GM12878 (cell line): ENCODE measurements around the gene CNN2. TPM values are rescaled to one million over a fixed set of nuclear protein-coding genes. Genes with fewer than 3 reads are reported as not detected.

Experiments used
- ATAC-seq: fragments of 200-7000 bp; cut with Tn5 transposase; 3 replicates; pipeline ENCODE4 v1.9.1; 2020; ENCODE audit warnings: mild to moderate bottlenecking, moderate library complexity
- BruUV-seq: library from RNA; stranded (reverse); fragments of 400-500 nt; replicated peaks from 2 replicates; lab custom pipeline; 2021; lab: Mats Ljungman, UMichigan
- CTCF ChIA-PET: fragments of 300-600 bp; sonication (Branson Sonifier 250); formaldehyde crosslinking; extraction: SDS; loops from one replicate; lab custom pipeline; 2021; ENCODE audit warnings: inconsistent platforms; lab: Yijun Ruan, JAX
- POLR2A ChIA-PET: fragments of 350-600 bp; formaldehyde crosslinking; extraction: SDS; loops from one replicate; lab custom pipeline; 2021; ENCODE audit warnings: inconsistent platforms; lab: Charles Lee
- RAD21 ChIA-PET: fragments of 300-600 bp; sonication (Branson Sonifier 250); formaldehyde crosslinking; loops from one replicate; lab custom pipeline; 2023; ENCODE audit warnings: antibody characterized with exemption; ENCODE audit not compliant: unreplicated experiment; lab: Charles Lee
- SMC1A ChIA-PET: fragments of 300-600 bp; sonication (Branson Sonifier 250); formaldehyde crosslinking; loops from one replicate; lab custom pipeline; 2023; ENCODE audit not compliant: unreplicated experiment, uncharacterized antibody; lab: Charles Lee
- DNase-seq: peaks from one replicate; pipeline ENCODE4 v3.0.0-alpha.2; 2011; ENCODE audit warnings: low read depth, low spot score
- FAIRE-seq: peaks from 3 replicates; lab custom pipeline; 2011; peaks lifted over from hg19 to GRCh38; lab: Jason Lieb, UNC
- H2AFZ ChIP-seq: 2 replicates; pipeline ENCODE4 v1.6.0; 2011; ENCODE audit warnings: low read depth, low read length, control low read depth; ENCODE audit not compliant: control insufficient read depth
- H3K27ac ChIP-seq: 2 replicates; pipeline ENCODE4 v1.5.1; 2011; ENCODE audit warnings: control low read depth; ENCODE audit not compliant: control insufficient read depth, insufficient read depth
- H3K27me3 ChIP-seq, 2 experiments: replicated peaks in 1 of 2; 2 replicates each; pipeline versions ENCODE4 v1.6.0 to v1.6.1; 2011; ENCODE audit warnings: low read length in 1 of 2; ENCODE audit not compliant: control insufficient read depth in 2 of 2, insufficient read depth in 2 of 2
- H3K36me3 ChIP-seq, 2 experiments: 2 replicates each; pipeline ENCODE4 v1.5.1; 2011; ENCODE audit warnings: low read length in 1 of 2; ENCODE audit not compliant: control insufficient read depth in 2 of 2, insufficient read depth in 2 of 2
- H3K4me1 ChIP-seq: 2 replicates; pipeline ENCODE4 v1.6.1; 2011; ENCODE audit warnings: mild to moderate bottlenecking, low read length, moderate library complexity, mixed read lengths; ENCODE audit not compliant: control insufficient read depth, insufficient read depth
- H3K4me2 ChIP-seq: 2 replicates; pipeline ENCODE4 v1.6.0; 2011; ENCODE audit warnings: control low read depth; ENCODE audit not compliant: control insufficient read depth, insufficient read depth
- H3K4me3 ChIP-seq: fragments of 200-600 bp; sonication (generic); 2 replicates; pipeline ENCODE4 v1.5.1; 2016
- H3K79me2 ChIP-seq: 2 replicates; pipeline ENCODE4 v1.6.0; 2011; ENCODE audit warnings: low read length; ENCODE audit not compliant: control insufficient read depth, insufficient read depth
- H3K9ac ChIP-seq: 2 replicates; pipeline ENCODE4 v1.8.0; 2011; ENCODE audit warnings: low read length, control low read depth, mixed read lengths; ENCODE audit not compliant: control insufficient read depth, insufficient read depth
- H3K9me3 ChIP-seq: replicated peaks from 3 replicates; pipeline ENCODE4 v1.5.1; 2011; ENCODE audit warnings: mild to moderate bottlenecking, low read length; ENCODE audit not compliant: control insufficient read depth, insufficient read depth
- H4K20me1 ChIP-seq: 2 replicates; pipeline ENCODE4 v1.6.0; 2011; ENCODE audit not compliant: control insufficient read depth, insufficient read depth
- WGBS: methylation state at CpG from one replicate; pipeline ENCODE4 v1.1.6; 2016; ENCODE audit warnings: low lambda C conversion rate; ENCODE audit not compliant: insufficient replicate concordance, insufficient coverage; ENCODE audit errors: missing lambda C conversion rate; 5-methylcytosine and 5-hydroxymethylcytosine counted together
- in situ Hi-C: fragments of 300-500 bp; cut with MboI; formaldehyde crosslinking; loops from 9 replicates; pipeline ENCODE4 v1.14.3; 2018; ENCODE audit warnings: mixed read lengths
- intact Hi-C: fragments of 100-400 bp; cut with micrococcal nuclease; formaldehyde crosslinking; loops from one replicate; pipeline ENCODE4 v1.14.2; 2022; ENCODE audit not compliant: unreplicated experiment
- polyA plus RNA-seq, 11 experiments: library from polyadenylated mRNA; depleted of rRNA in 4 of 11; unstranded in 6 of 11; stranded (reverse) in 5 of 11; fragments of >200 nt; fragmentation: Nextera tagmentation in 4 of 11; fragmentation: Illumina TruSeq in 1 of 11; extraction: Ambion mirVana in 4 of 11; extraction: Trizol in 1 of 11; gene quantifications; 1 replicate in 1 of 11; 2 replicates in 10 of 11; pipeline versions ENCODE4 v1.2.1 to v1.2.3, GENCODE V29; 2011 to 2016; ENCODE audit warnings: inconsistent platforms in 2 of 11, missing spikeins in 2 of 11, low read depth in 1 of 11
- total RNA-seq, 4 experiments: library from RNA; depleted of rRNA in 3 of 4; stranded (reverse); fragments of >200 nt in 3 of 4; fragmentation: Illumina TruSeq in 1 of 4; extraction: Trizol in 1 of 4; gene quantifications; 2 replicates each; pipeline versions ENCODE4 v1.2.1 to v1.2.3, GENCODE V29; 2013 to 2021
- TF ChIP-seq, protein P1 (sequence below): fragments of 450-650 bp; IDR thresholded peaks from 2 replicates; pipeline ENCODE4 v1.6.1; 2017; ENCODE audit warnings: mild to moderate bottlenecking, low read depth, inconsistent platforms; ENCODE audit not compliant: poor library complexity, severe bottlenecking
- TF ChIP-seq, protein P2 (sequence below): fragments of 450-650 bp; IDR thresholded peaks from 2 replicates; pipeline ENCODE4 v1.6.1; 2017; ENCODE audit warnings: borderline replicate concordance

CNN2 gene
- total and polyA plus RNA-seq, 10 of the 15 experiments (the other 5 are each of a cell fraction or from before 2014, with no cell fraction given): 34.7 to 311 (median 172) TPM

DNA sequence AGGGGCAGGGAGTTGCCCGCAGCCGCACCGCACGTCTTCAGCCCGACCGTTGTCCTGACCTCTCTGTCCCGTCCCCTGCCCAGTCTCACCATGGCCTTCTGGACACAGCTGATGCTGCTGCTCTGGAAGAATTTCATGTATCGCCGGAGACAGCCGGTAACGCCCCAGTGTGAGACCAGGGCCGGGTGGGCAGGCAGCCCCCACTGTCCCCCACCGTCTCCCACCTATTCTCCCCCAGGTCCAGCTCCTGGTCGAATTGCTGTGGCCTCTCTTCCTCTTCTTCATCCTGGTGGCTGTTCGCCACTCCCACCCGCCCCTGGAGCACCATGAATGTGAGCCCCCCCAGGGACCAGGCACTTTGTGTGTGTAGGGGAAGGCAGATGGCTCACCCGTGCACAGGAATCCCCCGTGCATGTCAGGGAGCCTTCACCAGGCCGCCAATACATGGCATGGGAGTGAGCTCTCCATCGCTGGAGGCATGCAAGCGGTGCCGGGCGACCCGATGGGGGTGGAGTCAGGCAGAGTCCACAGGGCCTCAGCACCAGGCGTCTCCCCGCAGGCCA, 14.9 kb downstream of the CNN2 start:
- H4K20me1 ChIP-seq: no peaks in the 10 kb centered on the region
- H3K79me2 ChIP-seq: 0 out of 2 replicates have a peak, but pooled peaks cover 3% of the 10 kb centered on the region
- H2AFZ ChIP-seq: peak overlapping the region; percentile 57
- H3K4me3 ChIP-seq: peak overlapping the region; percentile 46; the same call in 1 of the 2 replicates
- RAD21 ChIA-PET: interaction anchor here (0.8 to 1.8 kb wide), 5 partner anchors 13 to 72 kb away, joined by 3 to 5 read pairs (median 4); partner anchors contain the start of gene ARHGAP45
- peaks cover 2 to 4% of the 10 kb centered on the region in 2 experiments; a peak in 3 of 4 replicates for H3K36me3 ChIP-seq
- WGBS: 38% methylated on average over 24 of the region's 26 CpGs
- no peak for DNase-seq
- BruUV-seq: no TSS peak
- in situ Hi-C loops: no loop called here
- H3K4me2 ChIP-seq: peak overlapping the region; percentile 73
- CTCF ChIA-PET: interaction anchor here (0.8 to 2.3 kb wide), 6 partner anchors 17 to 203 kb away, joined by 3 to 10 read pairs (median 3); no protein-coding TSS in a partner anchor
- SMC1A ChIA-PET: interaction anchor here (0.9 to 5.9 kb wide), 2 partner anchors 13 to 92 kb away, joined by 3 to 22 read pairs; no protein-coding TSS in a partner anchor
- no peaks in the 10 kb centered on the region for H3K27me3 ChIP-seq
- POLR2A ChIA-PET: interaction anchor here (0.6 to 6.3 kb wide), 5 partner anchors 8 to 36 kb away, joined by 4 to 83 read pairs (median 6); partner anchors contain the start of genes ARHGAP45 and CNN2
- TF ChIP-seq, protein P1, sequence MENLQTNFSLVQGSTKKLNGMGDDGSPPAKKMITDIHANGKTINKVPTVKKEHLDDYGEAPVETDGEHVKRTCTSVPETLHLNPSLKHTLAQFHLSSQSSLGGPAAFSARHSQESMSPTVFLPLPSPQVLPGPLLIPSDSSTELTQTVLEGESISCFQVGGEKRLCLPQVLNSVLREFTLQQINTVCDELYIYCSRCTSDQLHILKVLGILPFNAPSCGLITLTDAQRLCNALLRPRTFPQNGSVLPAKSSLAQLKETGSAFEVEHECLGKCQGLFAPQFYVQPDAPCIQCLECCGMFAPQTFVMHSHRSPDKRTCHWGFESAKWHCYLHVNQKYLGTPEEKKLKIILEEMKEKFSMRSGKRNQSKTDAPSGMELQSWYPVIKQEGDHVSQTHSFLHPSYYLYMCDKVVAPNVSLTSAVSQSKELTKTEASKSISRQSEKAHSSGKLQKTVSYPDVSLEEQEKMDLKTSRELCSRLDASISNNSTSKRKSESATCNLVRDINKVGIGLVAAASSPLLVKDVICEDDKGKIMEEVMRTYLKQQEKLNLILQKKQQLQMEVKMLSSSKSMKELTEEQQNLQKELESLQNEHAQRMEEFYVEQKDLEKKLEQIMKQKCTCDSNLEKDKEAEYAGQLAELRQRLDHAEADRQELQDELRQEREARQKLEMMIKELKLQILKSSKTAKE: peak; percentile 7
- TF ChIP-seq, protein P2, sequence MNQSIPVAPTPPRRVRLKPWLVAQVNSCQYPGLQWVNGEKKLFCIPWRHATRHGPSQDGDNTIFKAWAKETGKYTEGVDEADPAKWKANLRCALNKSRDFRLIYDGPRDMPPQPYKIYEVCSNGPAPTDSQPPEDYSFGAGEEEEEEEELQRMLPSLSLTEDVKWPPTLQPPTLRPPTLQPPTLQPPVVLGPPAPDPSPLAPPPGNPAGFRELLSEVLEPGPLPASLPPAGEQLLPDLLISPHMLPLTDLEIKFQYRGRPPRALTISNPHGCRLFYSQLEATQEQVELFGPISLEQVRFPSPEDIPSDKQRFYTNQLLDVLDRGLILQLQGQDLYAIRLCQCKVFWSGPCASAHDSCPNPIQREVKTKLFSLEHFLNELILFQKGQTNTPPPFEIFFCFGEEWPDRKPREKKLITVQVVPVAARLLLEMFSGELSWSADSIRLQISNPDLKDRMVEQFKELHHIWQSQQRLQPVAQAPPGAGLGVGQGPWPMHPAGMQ: no peak
- 0 out of 2 replicates have a peak overlapping the region, but pooled peaks have one; percentile 25 for H3K9ac ChIP-seq
- intact Hi-C loops: loop anchor here (2.0 kb wide), 1 partner anchor 21 kb away; no protein-coding TSS in a partner anchor
- H3K27ac ChIP-seq: no peak overlapping the region
- no peak for FAIRE-seq
- no peak for ATAC-seq
- H3K9me3 ChIP-seq: no peaks in the 10 kb centered on the region; the same call in 2 of the 3 replicates
- peaks cover 32% of the 10 kb centered on the region for H3K4me1 ChIP-seq
